SIG-M5 treated with dmso at 0.1 percent for 504 hours (cell line): Measurements from ENCODE around the gene WNT7A.

Source experiments
- DNase-seq: peaks from one replicate; lab custom pipeline; 2025; ENCODE audit not compliant: unreplicated experiment; lab: John Stamatoyannopoulos, UW

WNT7A gene

GRCh38 chr3:13798401-13798800 lies 81.5 kb downstream of the WNT7A start:
- no peak for DNase-seq

- DNase-seq = no peak
These were observed 83.0 kb downstream of the WNT7A start for GRCh38 chr3:13796701-13797460.

- DNase-seq = no peak
These were observed 84.1 kb downstream of the WNT7A start for GRCh38 chr3:13795816-13796215.

- DNase-seq = no peak
These were observed 85.5 kb downstream of the WNT7A start for GRCh38 chr3:13794322-13794721.

- no peak for DNase-seq
These were observed 86.4 kb downstream of the WNT7A start for GRCh38 chr3:13793451-13793850.

- DNase-seq = no peak
These were observed 87.1 kb downstream of the WNT7A start for GRCh38 chr3:13792512-13793371.

- DNase-seq = no peak
These were observed 87.8 kb downstream of the WNT7A start for GRCh38 chr3:13792051-13792490.

GRCh38 chr3:13791198-13792050 lies 88.4 kb downstream of the WNT7A start:
- DNase-seq = no peak

- no peak for DNase-seq
These were observed 89.3 kb downstream of the WNT7A start for GRCh38 chr3:13790376-13791197.

GRCh38 chr3:13788522-13789424 lies 91.1 kb downstream of the WNT7A start:
- no peak for DNase-seq

GRCh38 chr3:13787533-13788132 lies 92.2 kb downstream of the WNT7A start:
- no peak for DNase-seq

- no peak for DNase-seq
These were observed 93.1 kb downstream of the WNT7A start for GRCh38 chr3:13786811-13787210.

GRCh38 chr3:13785853-13786436 lies 93.9 kb downstream of the WNT7A start:
- DNase-seq = no peak

- no peak for DNase-seq
These were observed 94.5 kb downstream of the WNT7A start for GRCh38 chr3:13785351-13785750.

GRCh38 chr3:13783476-13783875 lies 96.4 kb downstream of the WNT7A start:
- no peak for DNase-seq

GRCh38 chr3:13782501-13782900 lies 97.4 kb downstream of the WNT7A start:
- DNase-seq = no peak

- DNase-seq = no peak
These were observed 98.5 kb downstream of the WNT7A start for GRCh38 chr3:13781417-13781816.

GRCh38 chr3:13780432-13781176 lies 99.3 kb downstream of the WNT7A start:
- DNase-seq = no peak
